ENCODE data around the gene SCYL3.
"Not testable (repeated sequence)": the region's sequence is repeated elsewhere in the genome, so short reads cannot be mapped to it uniquely, and the experiment has no call there.

The SCYL3 gene

DNA sequence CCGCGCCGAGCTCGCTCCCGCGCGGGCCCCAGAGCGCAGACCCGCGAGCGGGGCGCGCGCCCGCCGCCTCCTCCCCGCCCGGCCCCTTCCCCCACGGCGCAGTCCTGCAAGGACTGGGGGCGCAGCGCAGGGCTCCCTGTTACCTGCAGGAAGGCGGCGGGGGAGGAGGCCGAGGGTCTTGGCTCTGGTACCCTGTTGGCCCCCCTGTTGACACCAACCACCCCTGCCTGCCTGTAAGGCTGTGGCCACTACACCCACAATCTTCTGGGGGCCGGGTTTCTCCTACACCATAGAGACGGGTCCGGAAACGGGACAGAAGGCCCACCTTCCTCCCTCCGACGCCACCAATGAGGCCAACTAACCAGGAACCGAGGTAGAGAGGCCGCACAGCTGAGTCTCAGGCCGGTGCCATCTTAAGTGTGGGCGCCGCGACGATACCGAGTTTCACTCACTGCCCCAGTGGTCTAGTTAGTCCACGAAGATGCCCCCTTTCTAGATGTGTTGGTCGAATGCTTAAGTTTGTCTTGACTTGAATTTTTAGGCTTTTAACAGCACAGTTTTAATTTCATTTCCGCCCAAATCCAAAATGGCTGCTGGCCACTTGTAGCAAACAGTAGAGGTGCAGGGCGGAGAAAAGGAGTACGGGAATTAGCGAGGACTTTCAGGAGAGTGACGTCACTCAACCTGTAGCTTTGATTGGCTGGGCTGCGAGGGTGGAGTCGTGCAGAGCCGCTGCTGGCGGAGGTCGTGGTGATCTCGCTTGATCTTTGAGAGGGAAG, at the start of gene SCYL3:
Gene SCYL3, minus strand, starts transcription at position 252 of the 779 bp plus-strand sequence. CDS start 5,056 bp downstream, outside the sequence.
- peak; percentile 97 for DNase-seq

- peak; percentile 43 for DNase-seq
These were observed 48.5 kb upstream of the SCYL3 start for GRCh38 chr1:169941982-169942830.

GRCh38 chr1:169933984-169934725, 40.5 kb upstream of the SCYL3 start:
- DNase-seq = no peak

DNA sequence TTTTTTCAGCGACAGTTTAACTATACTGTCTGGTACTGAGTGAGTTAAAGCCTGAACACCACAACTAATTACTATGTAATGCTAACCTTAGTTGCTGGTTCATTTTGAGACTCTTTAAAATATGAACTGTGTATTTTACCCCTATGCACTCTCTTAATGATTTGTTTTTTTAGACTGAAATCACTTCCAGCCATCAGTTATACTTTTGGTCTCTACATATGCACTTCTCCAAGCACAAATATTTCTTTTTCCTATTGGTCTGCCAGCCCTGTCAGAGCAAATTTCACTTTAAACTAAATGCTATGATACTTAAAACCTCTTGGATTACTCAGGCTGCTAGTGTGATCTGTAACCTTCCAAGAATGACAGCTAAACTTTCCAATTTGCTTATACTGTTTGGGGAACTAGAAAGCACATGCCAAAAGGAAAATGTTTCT, 38.1 kb upstream of the SCYL3 start:
- no peak for DNase-seq

DNA sequence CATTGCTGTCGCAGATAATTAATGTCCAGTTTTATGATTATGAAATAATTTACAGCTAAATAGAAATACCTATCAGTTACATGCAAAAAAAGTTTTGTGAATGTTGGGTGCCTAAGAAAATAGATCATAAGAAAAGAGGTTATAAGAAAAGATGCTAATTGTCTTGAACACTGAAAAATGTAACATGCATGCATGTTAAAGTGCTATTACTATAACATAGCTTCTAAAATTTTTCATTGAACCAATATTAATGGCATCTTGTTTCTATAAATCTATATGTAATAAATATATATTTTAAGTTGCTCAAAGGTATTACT, 35.5 kb upstream of the SCYL3 start:
- no peak for DNase-seq

DNA sequence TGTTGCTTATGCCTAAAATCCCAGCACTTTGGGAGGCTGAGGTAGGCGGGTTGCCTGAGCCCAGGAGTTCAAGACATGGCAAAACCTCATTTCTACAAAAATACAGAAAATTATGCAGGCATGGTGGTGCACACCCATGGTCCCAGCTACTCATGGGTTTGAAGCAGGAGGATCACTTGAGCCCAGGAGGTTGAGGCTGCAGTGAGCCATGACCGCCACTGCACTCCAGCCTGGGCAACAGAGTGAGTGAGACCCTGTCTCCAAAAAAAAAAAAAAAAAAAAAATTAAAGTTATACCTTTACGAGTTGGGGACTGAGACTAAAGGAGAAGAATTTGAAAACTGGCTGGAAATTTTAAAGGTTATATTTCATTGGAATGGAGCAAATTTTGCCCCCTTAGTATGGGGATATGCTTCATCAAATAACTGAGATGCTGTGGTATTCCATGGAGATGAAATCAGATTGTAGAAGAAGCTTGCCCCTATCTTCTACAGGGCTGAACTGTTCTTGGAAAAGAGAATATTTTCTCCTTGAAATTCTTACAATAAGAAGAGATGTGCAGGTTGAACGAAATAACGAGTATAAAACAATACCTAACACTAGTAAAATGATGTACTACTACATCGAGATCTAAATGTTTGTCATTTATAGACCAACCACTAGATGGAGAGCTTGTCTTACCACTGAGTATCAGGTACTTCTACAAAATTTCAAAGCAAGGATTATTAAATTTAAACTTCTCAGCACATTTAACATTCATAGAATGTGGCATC, 34.9 kb upstream of the SCYL3 start:
- DNase-seq = no peak

DNA sequence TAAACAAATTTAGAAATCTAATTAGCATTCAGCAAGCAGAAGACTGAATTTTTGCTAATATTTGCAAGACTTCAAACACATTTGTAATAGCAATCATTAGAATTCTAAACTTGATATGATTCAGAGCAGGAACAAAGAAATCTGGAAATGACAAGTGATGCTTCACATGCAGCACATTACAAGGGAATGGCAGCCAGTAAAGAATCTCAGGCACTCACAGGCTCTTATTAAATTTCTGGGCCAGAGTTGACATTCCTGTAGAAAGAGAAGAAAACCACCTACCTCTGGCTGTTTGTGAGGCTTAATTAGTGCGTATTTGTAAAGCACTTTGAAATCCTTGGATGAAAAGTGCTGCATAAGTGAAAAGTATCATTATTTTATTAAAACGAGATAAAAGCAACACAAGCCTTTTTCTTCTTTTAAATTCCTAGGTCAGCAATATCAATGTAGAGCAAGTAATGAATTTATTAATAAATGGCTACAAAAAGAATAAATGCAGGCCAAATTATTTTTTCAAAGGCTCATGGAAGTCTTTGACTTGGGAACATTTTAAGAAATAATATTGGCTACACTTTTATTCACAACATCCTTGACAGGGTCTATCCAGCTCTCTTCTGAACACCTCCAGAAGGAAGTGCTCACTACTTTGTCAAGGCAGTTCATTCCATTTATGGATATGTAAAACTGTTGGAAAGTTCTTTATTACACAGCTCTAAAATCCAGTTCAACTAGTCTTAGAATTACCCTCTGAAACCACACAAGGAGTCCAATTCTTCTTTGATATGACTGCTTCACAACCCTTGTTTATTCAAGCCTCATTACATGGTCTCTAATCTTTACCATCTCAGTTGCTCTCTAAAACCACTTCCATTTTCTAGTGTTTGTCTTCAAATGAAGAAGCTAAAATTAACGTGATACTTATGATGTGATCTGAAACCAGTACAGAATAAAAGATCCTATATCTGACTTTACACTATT, 32.1 kb upstream of the SCYL3 start:
- no peak for DNase-seq

DNA sequence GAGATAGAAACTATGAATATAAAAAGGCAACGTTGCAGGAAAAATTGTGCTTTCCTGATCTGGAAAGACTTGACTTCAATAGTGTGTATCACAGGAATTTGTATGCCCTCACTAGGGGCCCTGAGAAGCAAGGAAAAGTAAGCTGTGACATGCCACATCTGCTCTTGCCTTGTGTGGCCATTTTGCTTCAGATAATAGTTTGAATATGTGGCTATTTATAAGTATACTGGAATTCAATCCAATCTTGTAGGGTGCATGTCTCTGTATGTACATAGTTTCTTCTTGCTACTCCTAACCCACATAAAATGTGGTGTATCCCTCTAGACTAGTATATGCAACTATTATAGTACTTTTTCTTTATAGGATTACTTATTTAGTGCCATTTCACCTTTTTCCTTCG, 31.1 kb upstream of the SCYL3 start:
- DNase-seq = no peak

DNA sequence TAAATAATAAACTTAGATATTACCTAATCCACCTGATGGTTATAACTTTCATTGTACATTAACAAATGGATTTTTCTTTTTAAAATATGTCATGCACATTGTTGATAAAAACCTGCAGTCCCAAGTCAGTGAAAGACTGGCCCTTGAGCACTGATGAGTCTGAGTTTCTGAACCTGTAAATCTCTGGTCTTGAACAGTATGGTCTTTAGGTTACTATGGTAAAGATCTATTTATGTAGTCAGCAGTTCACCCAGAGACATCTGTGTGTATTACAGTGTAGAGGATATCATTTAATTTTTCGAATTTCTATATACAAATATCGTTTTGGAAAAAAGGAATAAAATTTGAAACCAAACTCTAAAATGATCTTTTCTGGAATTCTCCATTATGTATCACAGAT, 30.4 kb upstream of the SCYL3 start:
- no peak for DNase-seq

GRCh38 chr1:169921080-169921479, 27.4 kb upstream of the SCYL3 start:
- DNase-seq = no peak

- DNase-seq = no peak
These were observed 25.2 kb upstream of the SCYL3 start for GRCh38 chr1:169918927-169919326.

DNA sequence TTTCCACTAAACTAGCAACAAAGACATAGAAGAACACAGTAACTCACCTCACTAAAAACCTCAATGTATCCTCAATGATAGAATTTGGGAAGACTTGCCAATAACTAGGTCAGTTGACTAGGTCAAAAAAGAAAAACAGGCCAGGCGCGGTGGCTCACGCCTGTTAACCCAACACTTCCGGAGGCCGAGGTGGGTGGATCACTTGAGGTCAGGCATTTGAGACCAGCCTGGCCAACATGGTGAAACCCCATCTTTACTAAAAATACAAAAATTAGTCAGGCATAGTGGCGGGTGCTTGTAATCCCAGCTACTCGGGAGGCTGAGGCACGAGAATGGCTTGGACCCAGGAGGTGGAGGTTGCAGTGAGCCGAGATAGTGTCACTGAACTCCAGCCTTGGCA, 24.5 kb upstream of the SCYL3 start:
- not testable (repeated sequence) for DNase-seq

DNA sequence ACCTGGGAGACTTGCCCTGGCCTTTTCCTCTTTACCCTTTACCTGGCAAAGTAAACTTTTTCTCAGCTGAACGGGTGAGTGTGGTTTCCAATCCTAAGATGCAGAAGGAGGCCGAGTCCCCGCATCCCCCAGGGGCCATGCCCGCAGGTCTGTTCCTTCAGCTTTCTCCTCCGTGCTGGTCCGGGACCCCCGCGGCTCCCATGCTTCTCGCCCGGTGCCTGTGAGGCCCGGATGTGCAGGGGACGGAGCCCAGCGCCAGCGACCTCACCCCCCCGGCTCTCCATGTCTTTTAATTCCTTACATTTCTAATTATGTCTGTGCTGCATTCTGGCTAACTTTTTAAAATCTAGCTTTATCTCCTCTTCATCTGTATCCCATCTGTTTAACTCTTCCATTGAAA, 21.5 kb upstream of the SCYL3 start:
- DNase-seq = no peak

DNA sequence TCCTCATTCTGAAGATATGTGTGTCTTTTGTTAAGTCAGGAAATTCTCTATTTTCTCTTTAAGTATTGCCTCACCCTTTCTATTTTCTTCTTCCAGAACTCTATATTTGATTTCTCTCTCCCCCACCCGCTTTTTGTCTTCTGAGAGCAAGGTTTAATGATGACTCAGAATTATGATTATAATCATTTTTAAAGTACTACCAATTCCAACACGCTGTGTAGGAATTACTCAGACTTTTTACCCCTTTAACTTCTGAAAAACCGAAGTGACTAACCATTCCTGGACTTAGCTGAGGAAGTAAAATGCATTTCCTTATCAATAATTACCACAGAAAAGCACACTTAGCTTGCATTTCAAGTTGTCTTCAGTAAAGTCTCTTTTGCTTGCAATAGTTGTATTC, 20.8 kb upstream of the SCYL3 start:
- DNase-seq = no peak

DNA sequence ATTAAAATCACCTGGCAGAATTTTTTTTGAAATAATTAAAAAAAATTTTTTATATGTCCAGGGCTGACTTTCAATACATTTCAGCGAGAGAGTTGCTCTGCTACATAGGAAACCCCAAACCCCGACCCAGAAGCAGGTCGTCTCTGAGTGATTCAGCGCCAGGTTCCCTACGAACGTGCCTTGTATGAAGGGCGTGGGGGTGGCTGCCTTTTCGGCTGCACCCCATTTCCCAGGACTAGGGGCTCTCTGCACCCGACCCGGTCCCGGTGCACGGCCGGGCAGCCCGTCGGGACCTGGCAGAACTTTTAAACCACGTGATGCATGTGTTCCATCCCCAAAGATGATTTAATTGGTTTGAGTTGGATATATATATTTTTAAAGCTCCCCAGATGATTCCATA, 15.8 kb upstream of the SCYL3 start:
- DNase-seq = no peak

DNA sequence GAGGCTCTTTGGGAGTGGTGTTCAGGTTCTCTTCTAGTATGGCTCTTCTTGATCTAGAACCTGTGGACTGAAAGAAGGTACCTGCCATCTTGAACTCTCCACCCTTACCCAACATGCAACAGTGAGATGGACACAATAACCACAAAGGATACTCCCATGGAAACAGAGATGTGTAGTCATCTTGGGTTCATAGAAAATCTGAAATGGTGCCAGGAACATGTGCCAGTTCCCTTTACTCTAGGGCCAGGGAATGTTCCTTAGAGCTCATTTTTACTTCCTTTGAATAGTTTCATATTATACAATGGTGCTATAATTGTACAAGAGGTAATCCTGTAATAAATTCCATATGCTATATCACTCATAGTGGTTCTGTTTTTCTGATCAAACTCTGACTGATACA, 13.2 kb upstream of the SCYL3 start:
- DNase-seq = no peak

- DNase-seq = no peak
These were observed 11.1 kb upstream of the SCYL3 start for GRCh38 chr1:169904834-169905233.

DNA sequence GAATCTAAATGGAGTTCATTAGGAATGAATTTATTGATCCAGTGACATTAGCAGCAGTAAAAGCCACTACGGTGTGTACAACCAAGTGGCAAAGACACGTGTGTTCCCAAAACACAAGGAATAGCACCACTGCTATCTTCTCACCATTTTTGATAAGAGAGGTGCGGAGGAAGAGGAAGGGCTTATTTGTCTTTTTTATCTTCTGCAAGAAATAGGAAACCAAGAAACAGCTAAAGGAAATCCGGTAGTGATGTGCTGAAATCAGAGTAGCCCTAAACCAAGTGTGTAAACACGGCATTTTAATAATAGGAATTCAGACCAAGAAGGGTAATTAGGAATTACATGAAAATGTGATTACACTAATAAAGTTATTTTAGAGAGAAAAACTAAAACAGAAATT, 9.1 kb upstream of the SCYL3 start:
- DNase-seq = no peak

- DNase-seq = no peak
These were observed 7.4 kb upstream of the SCYL3 start for GRCh38 chr1:169901115-169901514.

GRCh38 chr1:169900571-169900970, 6.9 kb upstream of the SCYL3 start:
- no peak for DNase-seq

- no peak for DNase-seq
These were observed 6.0 kb upstream of the SCYL3 start for GRCh38 chr1:169899519-169900217.
